Measurements from ENCODE around the gene TWF2.

Gene TWF2

GRCh38 chr3:52225452-52226228 is 13.3 kb downstream of the TWF2 start, which contains the start of gene TLR9:
TLR9 (minus strand) TSS chr3:52225645; CDS start chr3:52225529, 116 bp downstream.
- Histone ChIP-seq H3K4me1 (ENCODE audit: low read length) (peaks cover 27% of the 10 kb centered on the region), H3K27me3 (ENCODE audit: low read depth, low read length) (no peaks in the 10 kb centered on the region), H4K20me1 (ENCODE audit: insufficient read depth, low read length) (peaks cover 24% of the 10 kb centered on the region), H3K79me2 (ENCODE audit: low read length) (peaks cover 48% of the 10 kb centered on the region), H3K36me3 (replicated peaks; ENCODE audit: low read depth, low read length) (peaks cover 33% of the 10 kb centered on the region), H2AFZ (ENCODE audit: low read depth, low read length) (no peak within 1 kb of the TSS), H3K27ac (ENCODE audit: low read length) (peak within 1 kb of the TSS; percentile 82), H3K4me3 (ENCODE audit: low read length) (peak within 1 kb of the TSS; percentile 83), H3K4me2 (ENCODE audit: low read length) (peak within 1 kb of the TSS; percentile 95), H3K9ac (ENCODE audit: low read length) (peak within 1 kb of the TSS; percentile 77), H3K9me3 (ENCODE audit: insufficient read depth, low read length) (no peaks in the 10 kb centered on the region)
- TF ChIP-seq EZH2phosphoT487 (IDR thresholded peaks at IDR 0.05; ENCODE audit: low read depth) (no peak), CTCF (IDR thresholded peaks at IDR 0.05; ENCODE audit: low read depth, low read length) (no peak)

DNA sequence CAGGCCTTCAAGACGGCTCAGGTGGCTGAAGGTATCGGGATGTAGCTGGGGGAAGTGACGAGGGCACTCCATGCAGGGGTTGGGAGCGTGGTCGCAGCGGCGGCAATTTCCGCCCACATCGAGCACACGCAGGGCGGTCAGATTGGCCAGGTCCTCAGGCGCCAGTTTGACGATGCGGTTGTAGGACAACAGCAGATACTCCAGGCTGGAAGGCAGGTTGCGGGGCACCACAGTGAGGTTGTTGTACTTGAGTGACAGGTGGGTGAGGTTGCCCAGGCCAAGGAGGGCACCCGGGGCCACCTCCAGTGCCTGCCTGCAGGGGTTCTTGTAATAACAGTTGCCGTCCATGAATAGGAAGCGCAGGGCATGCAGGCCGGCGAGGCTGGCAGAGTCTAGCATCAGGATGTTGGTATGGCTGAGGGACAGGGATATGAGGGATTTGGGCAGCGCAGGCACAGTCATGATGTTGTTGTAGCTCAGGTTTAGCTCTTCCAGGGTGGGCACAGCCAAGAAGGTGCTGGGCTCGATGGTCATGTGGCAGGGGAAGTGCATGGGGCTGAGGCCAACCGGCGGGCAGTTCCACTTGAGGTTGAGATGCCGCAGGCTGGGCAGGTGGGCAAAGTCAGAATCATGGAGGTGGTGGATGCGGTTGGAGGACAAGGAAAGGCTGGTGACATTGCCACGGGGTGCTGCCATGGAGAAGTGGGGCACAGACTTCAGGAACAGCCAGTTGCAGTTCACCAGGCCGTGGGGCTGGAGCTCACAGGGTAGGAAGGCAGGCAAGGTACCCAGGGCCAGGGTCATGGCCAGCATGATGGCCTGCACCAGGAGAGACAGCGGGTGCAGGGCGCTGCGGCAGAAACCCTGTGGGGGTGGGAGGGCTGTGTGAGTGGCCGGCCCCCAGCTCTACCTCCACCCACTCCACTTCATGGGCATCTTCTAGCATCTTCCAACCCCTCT is 15.2 kb downstream of the TWF2 start:
- Histone ChIP-seq H3K27me3 (ENCODE audit: low read depth, low read length) (no peaks in the 10 kb centered on the region), H4K20me1 (ENCODE audit: insufficient read depth, low read length) (peaks cover 38% of the 10 kb centered on the region), H3K4me2 (ENCODE audit: low read length) (peak overlapping the region; percentile 95), H3K36me3 (replicated peaks; ENCODE audit: low read depth, low read length) (peaks cover 38% of the 10 kb centered on the region), H3K27ac (ENCODE audit: low read length) (peak overlapping the region; percentile 82; the same call in 1 of the 2 replicates), H3K4me3 (ENCODE audit: low read length) (peak overlapping the region; percentile 83), H3K4me1 (ENCODE audit: low read length) (peaks cover 29% of the 10 kb centered on the region), H3K9me3 (ENCODE audit: insufficient read depth, low read length) (no peaks in the 10 kb centered on the region), H3K9ac (ENCODE audit: low read length) (peak overlapping the region; percentile 77), H3K79me2 (ENCODE audit: low read length) (peaks cover 62% of the 10 kb centered on the region), H2AFZ (ENCODE audit: low read depth, low read length) (no peak overlapping the region)
- TF ChIP-seq CTCF (IDR thresholded peaks at IDR 0.05; ENCODE audit: low read depth, low read length) (no peak), EZH2phosphoT487 (IDR thresholded peaks at IDR 0.05; ENCODE audit: low read depth) (no peak)

DNA sequence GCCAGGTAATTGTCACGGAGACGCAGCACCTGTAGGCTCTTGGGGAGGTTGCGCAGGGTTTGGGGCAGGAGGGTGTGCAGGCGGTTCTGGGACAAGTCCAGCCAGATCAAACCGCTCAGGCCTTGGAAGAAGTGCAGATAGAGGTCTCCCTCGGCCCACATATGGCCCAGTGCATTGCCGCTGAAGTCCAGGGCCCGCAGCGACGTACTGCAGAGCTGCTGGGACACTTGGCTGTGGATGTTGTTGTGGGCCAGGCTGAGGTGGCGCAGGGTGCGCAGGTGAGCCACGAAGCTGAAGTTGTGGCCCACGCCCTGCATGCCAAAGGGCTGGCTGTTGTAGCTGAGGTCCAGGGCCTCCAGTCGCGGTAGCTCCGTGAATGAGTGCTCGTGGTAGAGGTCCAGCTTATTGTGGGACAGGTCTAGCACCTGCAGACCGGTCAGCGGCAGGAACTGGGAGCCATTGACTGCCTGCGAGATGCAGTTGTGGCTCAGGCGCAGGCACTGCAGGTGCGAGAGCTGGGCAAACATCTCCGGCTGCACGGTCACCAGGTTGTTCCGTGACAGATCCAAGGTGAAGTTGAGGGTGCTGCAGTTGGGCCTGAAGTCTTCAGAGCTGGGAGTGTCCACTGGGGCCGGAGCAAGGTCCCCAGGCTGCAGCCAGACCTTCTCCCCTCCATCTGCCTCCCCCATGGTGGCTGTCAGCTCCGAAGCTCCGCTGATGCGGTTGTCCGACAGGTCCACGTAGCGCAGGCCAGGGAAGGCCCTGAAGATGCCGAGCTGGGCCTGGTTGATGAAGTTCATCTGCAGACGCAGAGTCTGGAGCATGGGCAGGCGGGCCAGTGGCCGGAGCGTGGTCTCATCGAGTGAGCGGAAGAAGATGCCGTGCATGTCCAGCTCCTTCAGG is 16.4 kb downstream of the TWF2 start:
- Histone ChIP-seq H3K36me3 (replicated peaks; ENCODE audit: low read depth, low read length) (peaks cover 41% of the 10 kb centered on the region), H3K79me2 (ENCODE audit: low read length) (peaks cover 62% of the 10 kb centered on the region), H3K4me1 (ENCODE audit: low read length) (peaks cover 29% of the 10 kb centered on the region), H3K27me3 (ENCODE audit: low read depth, low read length) (no peaks in the 10 kb centered on the region), H4K20me1 (ENCODE audit: insufficient read depth, low read length) (peaks cover 38% of the 10 kb centered on the region), H3K4me2 (ENCODE audit: low read length) (no peak overlapping the region), H2AFZ (ENCODE audit: low read depth, low read length) (no peak overlapping the region), H3K4me3 (ENCODE audit: low read length) (no peak overlapping the region), H3K9me3 (ENCODE audit: insufficient read depth, low read length) (no peaks in the 10 kb centered on the region), H3K9ac (ENCODE audit: low read length) (no peak overlapping the region), H3K27ac (ENCODE audit: low read length) (no peak overlapping the region)
- TF ChIP-seq EZH2phosphoT487 (IDR thresholded peaks at IDR 0.05; ENCODE audit: low read depth) (no peak), CTCF (IDR thresholded peaks at IDR 0.05; ENCODE audit: low read depth, low read length) (no peak)

All from OCI-LY3 (cell line).